HepG2 (cell line): ENCODE results near the gene CDC42SE1. TPM values are rescaled to one million over a fixed set of nuclear protein-coding genes. Genes with fewer than 3 reads are reported as not detected.

ENCODE experiments used
- ARNT2 ChIP-seq: sonication (generic); formaldehyde crosslinking; IDR thresholded peaks from 2 replicates; pipeline ENCODE4 v1.8.0; 2022; ENCODE audit warnings: mild to moderate bottlenecking, low read depth, missing genetic modification reagents, moderate library complexity
- ATF7 ChIP-seq, 2 experiments: fragments of 450-650 bp in 1 of 2; sonication (generic) in 1 of 2; formaldehyde crosslinking in 1 of 2; IDR thresholded peaks; 2 replicates each; pipeline versions ENCODE4 v1.4.0 to v1.6.1; 2016 to 2020; ENCODE audit warnings: antibody characterized with exemption in 1 of 2, mild to moderate bottlenecking in 1 of 2, missing genetic modification reagents in 1 of 2
- ATF7-NPFF ChIP-seq: sonication (generic); formaldehyde crosslinking; IDR thresholded peaks from 2 replicates; pipeline ENCODE4 v1.8.1; 2023; ENCODE audit warnings: mild to moderate bottlenecking, low read depth, missing genetic modification reagents, moderate library complexity
- DMAP1 ChIP-seq: IDR thresholded peaks from 2 replicates; pipeline ENCODE4 v1.6.1; 2016
- ELF3 ChIP-seq: IDR thresholded peaks from 2 replicates; pipeline ENCODE4 v1.6.1; 2016; ENCODE audit warnings: missing genetic modification reagents, missing compliant biosample characterization
- GATA4 ChIP-seq: sonication (generic); IDR thresholded peaks from 2 replicates; pipeline ENCODE4 v1.6.1; 2016; ENCODE audit warnings: antibody characterized with exemption, low read depth, borderline replicate concordance
- IKZF1 ChIP-seq: fragments of 450-650 bp; IDR thresholded peaks from 2 replicates; pipeline ENCODE4 v1.7.1; 2016
- KLF16 ChIP-seq, 2 experiments: sonication (generic) in 1 of 2; formaldehyde crosslinking in 1 of 2; IDR thresholded peaks; 2 replicates each; pipeline versions ENCODE4 v1.6.1 to v1.8.0; 2016 to 2023; ENCODE audit warnings: missing genetic modification reagents in 2 of 2, missing compliant biosample characterization in 1 of 2
- MAX ChIP-seq: IDR thresholded peaks from 2 replicates; pipeline ENCODE4 v1.6.1; 2012; ENCODE audit warnings: inconsistent platforms
- PATZ1 ChIP-seq: sonication (generic); formaldehyde crosslinking; IDR thresholded peaks from 2 replicates; pipeline ENCODE4 v1.4.0; 2020; ENCODE audit warnings: missing genetic modification reagents
- POLR2AphosphoS5 ChIP-seq: IDR thresholded peaks from 2 replicates; pipeline ENCODE4 v1.6.1; 2012; ENCODE audit warnings: low read depth, low read length
- SAP130 ChIP-seq: IDR thresholded peaks from 2 replicates; pipeline ENCODE4 v1.6.1; 2016; ENCODE audit warnings: low read depth
- SETDB1 ChIP-seq: sonication (generic); formaldehyde crosslinking; IDR thresholded peaks from 2 replicates; pipeline ENCODE4 v1.5.1; 2020; ENCODE audit warnings: missing genetic modification reagents, mild to moderate bottlenecking, borderline replicate concordance
- THAP11 ChIP-seq: IDR thresholded peaks from 2 replicates; pipeline ENCODE4 v1.6.1; 2016; ENCODE audit warnings: missing biosample characterization, missing genetic modification reagents
- ZNF367 ChIP-seq: sonication (generic); formaldehyde crosslinking; IDR thresholded peaks from 2 replicates; pipeline ENCODE4 v1.4.0; 2020; ENCODE audit warnings: missing genetic modification reagents, borderline replicate concordance
- ZSCAN12 ChIP-seq: sonication (generic); formaldehyde crosslinking; IDR thresholded peaks from 2 replicates; pipeline ENCODE4 v1.9.0; 2021; ENCODE audit warnings: mild to moderate bottlenecking, missing genetic modification reagents
- polyA plus RNA-seq, 8 experiments: library from polyadenylated mRNA; depleted of rRNA in 3 of 8; stranded (reverse) in 7 of 8; unstranded in 1 of 8; fragments of >200 nt; fragmentation: Illumina TruSeq in 4 of 8; extraction: Trizol in 4 of 8; gene quantifications; 2 replicates each; pipeline versions ENCODE4 v1.2.1 to v1.2.3, GENCODE V29; 2011 to 2016; ENCODE audit warnings: low read depth in 4 of 8, missing spikeins in 1 of 8, mixed read lengths in 1 of 8; ENCODE audit not compliant: insufficient read depth in 1 of 8
- total RNA-seq, 5 experiments: library from RNA; depleted of rRNA; stranded (reverse); fragments of >200 nt; fragmentation: Illumina TruSeq; extraction: Trizol; gene quantifications; 2 replicates each; pipeline ENCODE4 v1.2.3, GENCODE V29; 2016; ENCODE audit warnings: low read depth in 1 of 5
- TF ChIP-seq, protein P1 (sequence below): IDR thresholded peaks from 2 replicates; pipeline ENCODE4 v1.6.1; 2016; ENCODE audit warnings: missing genetic modification reagents, missing compliant biosample characterization
- TF ChIP-seq, protein P2 (sequence below): sonication (generic); formaldehyde crosslinking; IDR thresholded peaks from 2 replicates; pipeline ENCODE4 v1.4.0; 2020; ENCODE audit warnings: missing genetic modification reagents, mild to moderate bottlenecking, borderline replicate concordance
- TF ChIP-seq, protein P3 (sequence below): sonication (generic); formaldehyde crosslinking; conservative IDR thresholded peaks from 2 replicates; pipeline ENCODE4 v1.4.0; 2020; ENCODE audit warnings: missing genetic modification reagents
- TF ChIP-seq, protein P4 (sequence below): sonication (generic); formaldehyde crosslinking; IDR thresholded peaks from 2 replicates; pipeline ENCODE4 v1.4.0; 2020; ENCODE audit warnings: missing genetic modification reagents
- TF ChIP-seq, protein P5 (sequence below): sonication (generic); formaldehyde crosslinking; IDR thresholded peaks from 2 replicates; pipeline ENCODE4 v1.4.0; 2020; ENCODE audit warnings: missing genetic modification reagents

CDC42SE1 gene
- total and polyA plus RNA-seq, 2 of the 13 experiments (the other 11 are each of a cell fraction or from before 2014, with no cell fraction given), result 17.6 to 17.9 TPM

DNA sequence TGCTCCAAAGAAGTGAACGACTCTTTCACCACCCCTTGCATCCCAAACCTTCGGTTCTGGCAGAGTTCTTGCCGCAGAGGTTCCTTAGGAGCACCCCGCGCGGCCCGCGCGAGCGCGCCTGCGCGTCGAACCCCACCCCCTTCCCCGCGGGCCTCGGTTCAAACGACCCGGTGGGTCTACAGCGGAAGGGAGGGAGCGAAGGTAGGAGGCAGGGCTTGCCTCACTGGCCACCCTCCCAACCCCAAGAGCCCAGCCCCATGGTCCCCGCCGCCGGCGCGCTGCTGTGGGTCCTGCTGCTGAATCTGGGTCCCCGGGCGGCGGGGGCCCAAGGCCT is 11.9 kb downstream of the CDC42SE1 start, which contains the start of gene C1orf56 (continued):
- TF ChIP-seq PATZ1 (CRISPR knock-in tag) (peak; percentile 55), KLF16 (CRISPR knock-in tag; IDR thresholded peaks at IDR 0.05) (0 out of 4 replicates have a peak, but pooled peaks of 1 of the 2 experiments have one; percentile 37), DMAP1 (CRISPR knock-in tag) (peak; percentile 31; the same call in 1 of the 2 replicates), ELF3 (CRISPR knock-in tag) (0 out of 2 replicates have a peak, but pooled peaks have one; percentile 21), POLR2AphosphoS5 (peak; percentile 65), THAP11 (peak; percentile 43; the same call in 1 of the 2 replicates), ATF7 (IDR thresholded peaks at IDR 0.05) (no peak), ATF7 (CRISPR knock-in tag; IDR thresholded peaks at IDR 0.05) (no peak), ZSCAN12 (CRISPR knock-in tag) (no peak), ZNF367 (no peak), SETDB1 (CRISPR knock-in tag) (no peak), ARNT2 (CRISPR knock-in tag) (0 out of 2 replicates have a peak, but pooled peaks have one; percentile 25), IKZF1 (no peak), SAP130 (CRISPR knock-in tag) (peak; percentile 80), GATA4 (0 out of 2 replicates have a peak, but pooled peaks have one; percentile 22), ATF7-NPFF (peak; percentile 14; the same call in 1 of the 2 replicates), MAX (0 out of 2 replicates have a peak, but pooled peaks have one; percentile 15)
- TF ChIP-seq, protein P1, sequence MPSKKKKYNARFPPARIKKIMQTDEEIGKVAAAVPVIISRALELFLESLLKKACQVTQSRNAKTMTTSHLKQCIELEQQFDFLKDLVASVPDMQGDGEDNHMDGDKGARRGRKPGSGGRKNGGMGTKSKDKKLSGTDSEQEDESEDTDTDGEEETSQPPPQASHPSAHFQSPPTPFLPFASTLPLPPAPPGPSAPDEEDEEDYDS (CRISPR knock-in tag), result peak; percentile 18; the same call in 1 of the 2 replicates
- TF ChIP-seq, protein P2, sequence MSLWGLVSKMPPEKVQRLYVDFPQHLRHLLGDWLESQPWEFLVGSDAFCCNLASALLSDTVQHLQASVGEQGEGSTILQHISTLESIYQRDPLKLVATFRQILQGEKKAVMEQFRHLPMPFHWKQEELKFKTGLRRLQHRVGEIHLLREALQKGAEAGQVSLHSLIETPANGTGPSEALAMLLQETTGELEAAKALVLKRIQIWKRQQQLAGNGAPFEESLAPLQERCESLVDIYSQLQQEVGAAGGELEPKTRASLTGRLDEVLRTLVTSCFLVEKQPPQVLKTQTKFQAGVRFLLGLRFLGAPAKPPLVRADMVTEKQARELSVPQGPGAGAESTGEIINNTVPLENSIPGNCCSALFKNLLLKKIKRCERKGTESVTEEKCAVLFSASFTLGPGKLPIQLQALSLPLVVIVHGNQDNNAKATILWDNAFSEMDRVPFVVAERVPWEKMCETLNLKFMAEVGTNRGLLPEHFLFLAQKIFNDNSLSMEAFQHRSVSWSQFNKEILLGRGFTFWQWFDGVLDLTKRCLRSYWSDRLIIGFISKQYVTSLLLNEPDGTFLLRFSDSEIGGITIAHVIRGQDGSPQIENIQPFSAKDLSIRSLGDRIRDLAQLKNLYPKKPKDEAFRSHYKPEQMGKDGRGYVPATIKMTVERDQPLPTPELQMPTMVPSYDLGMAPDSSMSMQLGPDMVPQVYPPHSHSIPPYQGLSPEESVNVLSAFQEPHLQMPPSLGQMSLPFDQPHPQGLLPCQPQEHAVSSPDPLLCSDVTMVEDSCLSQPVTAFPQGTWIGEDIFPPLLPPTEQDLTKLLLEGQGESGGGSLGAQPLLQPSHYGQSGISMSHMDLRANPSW (CRISPR knock-in tag), result no peak
- TF ChIP-seq, protein P3, sequence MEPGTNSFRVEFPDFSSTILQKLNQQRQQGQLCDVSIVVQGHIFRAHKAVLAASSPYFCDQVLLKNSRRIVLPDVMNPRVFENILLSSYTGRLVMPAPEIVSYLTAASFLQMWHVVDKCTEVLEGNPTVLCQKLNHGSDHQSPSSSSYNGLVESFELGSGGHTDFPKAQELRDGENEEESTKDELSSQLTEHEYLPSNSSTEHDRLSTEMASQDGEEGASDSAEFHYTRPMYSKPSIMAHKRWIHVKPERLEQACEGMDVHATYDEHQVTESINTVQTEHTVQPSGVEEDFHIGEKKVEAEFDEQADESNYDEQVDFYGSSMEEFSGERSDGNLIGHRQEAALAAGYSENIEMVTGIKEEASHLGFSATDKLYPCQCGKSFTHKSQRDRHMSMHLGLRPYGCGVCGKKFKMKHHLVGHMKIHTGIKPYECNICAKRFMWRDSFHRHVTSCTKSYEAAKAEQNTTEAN (CRISPR knock-in tag), result peak; percentile 14; the same call in 1 of the 2 replicates
- TF ChIP-seq, protein P4, sequence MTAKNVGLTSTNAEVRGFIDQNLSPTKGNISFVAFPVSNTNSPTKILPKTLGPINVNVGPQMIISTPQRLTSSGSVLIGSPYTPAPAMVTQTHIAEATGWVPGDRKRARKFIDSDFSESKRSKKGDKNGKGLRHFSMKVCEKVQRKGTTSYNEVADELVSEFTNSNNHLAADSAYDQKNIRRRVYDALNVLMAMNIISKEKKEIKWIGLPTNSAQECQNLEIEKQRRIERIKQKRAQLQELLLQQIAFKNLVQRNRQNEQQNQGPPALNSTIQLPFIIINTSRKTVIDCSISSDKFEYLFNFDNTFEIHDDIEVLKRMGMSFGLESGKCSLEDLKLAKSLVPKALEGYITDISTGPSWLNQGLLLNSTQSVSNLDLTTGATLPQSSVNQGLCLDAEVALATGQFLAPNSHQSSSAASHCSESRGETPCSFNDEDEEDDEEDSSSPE (CRISPR knock-in tag), result peak; percentile 64; the same call in 1 of the 2 replicates
- TF ChIP-seq, protein P5, sequence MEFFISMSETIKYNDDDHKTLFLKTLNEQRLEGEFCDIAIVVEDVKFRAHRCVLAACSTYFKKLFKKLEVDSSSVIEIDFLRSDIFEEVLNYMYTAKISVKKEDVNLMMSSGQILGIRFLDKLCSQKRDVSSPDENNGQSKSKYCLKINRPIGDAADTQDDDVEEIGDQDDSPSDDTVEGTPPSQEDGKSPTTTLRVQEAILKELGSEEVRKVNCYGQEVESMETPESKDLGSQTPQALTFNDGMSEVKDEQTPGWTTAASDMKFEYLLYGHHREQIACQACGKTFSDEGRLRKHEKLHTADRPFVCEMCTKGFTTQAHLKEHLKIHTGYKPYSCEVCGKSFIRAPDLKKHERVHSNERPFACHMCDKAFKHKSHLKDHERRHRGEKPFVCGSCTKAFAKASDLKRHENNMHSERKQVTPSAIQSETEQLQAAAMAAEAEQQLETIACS (CRISPR knock-in tag), result peak; percentile 29; the same call in 1 of the 2 replicates
